ENCODE measurements around the gene IFT43.

GRCh38 chr14:76078501-76078900 is 92.9 kb downstream of the IFT43 start:
- TF ChIP-seq CTCF (IDR thresholded peaks at IDR 0.05) (no peak), EZH2 (IDR thresholded peaks at IDR 0.05) (no peak), EZH2phosphoT487 (IDR thresholded peaks at IDR 0.05) (no peak)

Data from neural progenitor cell (in vitro differentiated cells).